IPS-18c (cell line): ENCODE data around the gene SH2D1B.

ENCODE experiments used
- H3K4me3 ChIP-seq: 2 replicates; pipeline ENCODE4 v1.7.0; 2013; ENCODE audit warnings: low read depth, mild to moderate bottlenecking, low read length, moderate library complexity; ENCODE audit not compliant: insufficient read depth
- H3K9me3 ChIP-seq: one replicate; pipeline ENCODE4 v1.6.1; 2013; ENCODE audit warnings: mild to moderate bottlenecking, low read length, moderate library complexity; ENCODE audit not compliant: control insufficient read depth, insufficient read depth

SH2D1B gene

GRCh38 chr1:162386292-162387225 is 25.4 kb downstream of the SH2D1B start:
- Histone ChIP-seq H3K9me3 (peaks cover 2% of the 10 kb centered on the region), H3K4me3 (no peak overlapping the region)

DNA sequence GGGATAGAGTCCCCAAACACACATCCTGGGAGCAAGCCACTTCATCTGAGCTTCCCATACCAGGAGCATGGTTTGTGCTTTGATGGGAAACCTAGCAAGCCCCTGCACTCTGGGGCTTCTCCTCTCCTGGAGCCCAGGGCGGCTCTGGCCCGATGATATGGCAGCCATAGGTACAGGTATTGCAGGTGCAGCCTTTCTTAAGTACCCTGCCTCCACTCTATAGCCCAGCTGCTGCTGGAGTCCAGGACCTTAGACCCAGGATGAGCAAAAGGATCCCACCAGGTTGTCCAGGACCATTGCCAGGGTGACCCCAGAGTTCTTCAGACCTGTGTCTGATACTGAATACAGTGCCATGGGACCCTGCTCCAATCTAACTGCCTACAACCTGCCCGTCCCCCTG is 26.2 kb downstream of the SH2D1B start:
- Histone ChIP-seq H3K4me3 (no peak overlapping the region), H3K9me3 (peaks cover 2% of the 10 kb centered on the region)

DNA sequence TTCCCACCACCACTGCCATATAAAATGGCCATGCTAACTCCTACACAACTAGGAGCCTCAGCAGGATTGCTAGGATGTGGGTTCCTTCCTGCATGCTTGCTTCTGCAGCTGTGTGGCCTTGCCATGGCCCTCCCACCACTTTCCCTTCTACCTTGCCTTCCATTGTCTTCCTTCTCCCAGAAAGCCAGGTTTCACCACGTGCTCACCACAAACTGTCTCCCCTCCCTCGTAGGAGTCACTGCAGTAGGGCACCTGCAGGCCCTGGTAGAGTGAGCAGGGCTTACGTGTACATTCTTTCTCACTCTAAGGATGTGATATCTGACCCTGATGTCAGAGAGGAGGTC is 26.7 kb downstream of the SH2D1B start:
- H3K4me3 ChIP-seq = no peak overlapping the region
- H3K9me3 ChIP-seq = peaks cover 2% of the 10 kb centered on the region

GRCh38 chr1:162384601-162385279 is 27.2 kb downstream of the SH2D1B start:
- H3K4me3 ChIP-seq = no peak overlapping the region
- peaks cover 2% of the 10 kb centered on the region for H3K9me3 ChIP-seq

DNA sequence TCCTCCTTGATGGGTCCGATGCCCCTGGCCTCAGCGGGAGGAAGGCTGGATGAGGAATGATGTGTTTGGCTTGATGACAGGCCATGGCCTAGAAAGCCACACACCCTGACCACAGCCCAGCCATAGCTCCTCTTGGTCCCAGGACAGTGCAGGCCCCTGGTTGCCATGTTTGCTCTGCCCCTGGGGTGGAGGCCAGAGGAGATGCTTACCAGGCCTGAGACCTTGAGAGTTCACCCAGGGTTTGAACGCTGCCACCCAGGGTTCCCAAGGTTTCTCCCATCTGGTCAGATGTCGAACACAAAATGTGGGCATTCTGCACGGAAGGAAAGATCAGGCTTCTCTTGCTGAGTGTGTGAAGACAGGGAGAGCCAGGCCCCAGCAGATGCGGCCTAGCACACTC is 27.8 kb downstream of the SH2D1B start:
- Histone ChIP-seq H3K4me3 (no peak overlapping the region), H3K9me3 (peaks cover 2% of the 10 kb centered on the region)

DNA sequence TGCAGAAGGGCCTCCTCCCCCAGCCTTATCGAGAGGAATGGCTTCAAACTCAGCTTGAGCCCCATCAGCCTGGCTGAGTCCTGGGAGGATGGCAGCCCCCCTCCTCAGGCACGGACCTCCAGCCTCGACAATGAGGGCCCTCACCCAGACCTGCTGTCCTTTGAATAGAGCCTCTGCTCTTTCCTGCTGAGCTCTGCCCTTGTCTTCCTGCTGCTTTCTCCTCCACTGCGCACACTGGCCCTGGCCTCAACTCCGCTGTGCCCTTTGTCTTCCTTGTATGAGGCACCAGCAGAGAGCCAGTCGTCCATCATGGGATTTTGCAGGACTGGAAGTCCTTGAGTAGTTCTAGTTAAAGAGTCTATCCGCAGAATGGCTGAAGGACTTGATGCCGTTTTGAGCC is 28.4 kb downstream of the SH2D1B start:
- peaks cover 2% of the 10 kb centered on the region for H3K9me3 ChIP-seq

GRCh38 chr1:162383091-162383490 is 28.8 kb downstream of the SH2D1B start:
- H3K9me3 ChIP-seq = peaks cover 2% of the 10 kb centered on the region
- H3K4me3 ChIP-seq = no peak overlapping the region

More for the DNA sequence above, 28.4 kb downstream of the SH2D1B start:
- H3K4me3 ChIP-seq = no peak overlapping the region

DNA sequence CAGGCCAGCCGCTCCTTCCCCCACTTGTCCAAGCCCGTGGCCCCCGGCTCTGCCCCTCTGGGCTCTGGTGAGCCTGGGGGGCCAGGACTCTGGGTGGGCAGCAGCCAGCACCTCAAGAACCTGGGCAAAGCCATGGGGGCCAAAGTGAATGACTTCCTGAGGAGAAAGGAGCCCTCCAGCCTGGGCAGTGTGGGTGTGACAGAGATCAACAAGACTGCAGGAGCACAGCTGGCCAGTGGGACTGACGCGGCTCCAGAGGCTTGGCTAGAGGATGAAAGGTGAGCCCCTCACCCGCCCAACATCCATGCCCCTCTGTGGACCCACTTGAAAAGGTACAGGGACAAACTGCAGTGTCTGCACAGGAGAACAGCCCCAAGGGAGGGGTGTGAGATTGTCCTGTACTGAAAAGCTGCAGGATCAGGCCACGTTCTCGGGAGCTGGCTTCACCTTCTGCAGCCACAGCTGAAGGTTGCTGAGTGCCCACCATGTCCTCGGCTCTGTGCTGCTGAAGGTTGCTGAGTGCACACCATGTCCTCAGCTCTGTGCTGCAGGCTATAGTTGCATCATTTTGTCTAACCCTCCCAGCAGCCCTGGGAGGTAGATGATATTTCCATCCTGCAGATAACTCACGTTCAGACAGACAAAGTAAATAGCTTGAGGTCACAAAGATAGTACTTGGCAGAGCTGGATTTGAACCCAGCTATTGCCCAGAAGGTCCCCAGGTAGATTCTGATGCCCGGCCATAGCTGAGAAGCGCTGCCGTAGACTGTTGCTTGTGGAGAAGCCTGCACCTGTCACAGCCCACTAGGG is 29.8 kb downstream of the SH2D1B start:
- H3K9me3 ChIP-seq = peaks cover 2% of the 10 kb centered on the region
- no peak overlapping the region for H3K4me3 ChIP-seq

- Histone ChIP-seq H3K4me3 (no peak within 1 kb of the TSS), H3K9me3 (peaks cover 2% of the 10 kb centered on the region)
These were observed 30.6 kb downstream of the SH2D1B start, which contains the start of gene C1orf226 for GRCh38 chr1:162381383-162381782. C1orf226 (plus strand) TSS chr1:162381728; CDS start chr1:162381902, 174 bp downstream.

- peaks cover 2% of the 10 kb centered on the region for H3K9me3 ChIP-seq
- no peak overlapping the region for H3K4me3 ChIP-seq
These were observed 31.7 kb downstream of the SH2D1B start for GRCh38 chr1:162380061-162380846.

- H3K4me3 ChIP-seq = no peak within 1 kb of the TSS
These were observed 35.2 kb downstream of the SH2D1B start, which contains the start of gene SPATA46 for GRCh38 chr1:162376691-162377090. SPATA46 (minus strand) TSS chr1:162376854; CDS start chr1:162376790, 64 bp downstream.

GRCh38 chr1:162375463-162375862 is 36.5 kb downstream of the SH2D1B start:
- Histone ChIP-seq H3K4me3 (no peak overlapping the region), H3K9me3 (no peaks in the 10 kb centered on the region)

More at GRCh38 chr1:162376691-162377090, 35.2 kb downstream of the SH2D1B start, which contains the start of gene SPATA46:
- H3K9me3 ChIP-seq = no peaks in the 10 kb centered on the region

DNA sequence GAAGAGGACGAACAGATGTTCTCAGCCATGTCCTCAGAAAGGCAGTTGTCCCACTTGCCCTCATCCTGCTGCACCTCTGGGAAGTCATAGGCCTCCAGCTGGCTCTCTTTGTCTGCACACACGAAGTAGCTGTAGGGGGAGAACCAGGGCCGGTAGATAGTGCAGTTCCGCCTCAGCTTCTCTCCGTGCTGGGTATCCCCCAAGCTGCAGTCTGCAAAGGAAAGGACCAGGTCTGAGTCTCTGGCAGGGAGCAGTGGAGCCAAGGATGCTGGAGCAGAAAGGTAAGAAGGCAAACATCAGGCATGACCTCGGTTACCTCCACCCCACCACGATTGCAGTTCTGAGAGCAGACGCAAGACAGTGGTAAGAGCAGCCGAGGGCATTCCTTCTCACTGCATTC is 37.5 kb downstream of the SH2D1B start:
- H3K9me3 ChIP-seq = no peaks in the 10 kb centered on the region
- no peak overlapping the region for H3K4me3 ChIP-seq

GRCh38 chr1:162373541-162374260 is 38.2 kb downstream of the SH2D1B start:
- Histone ChIP-seq H3K9me3 (no peaks in the 10 kb centered on the region), H3K4me3 (no peak overlapping the region)

- Histone ChIP-seq H3K4me3 (no peak overlapping the region), H3K9me3 (no peaks in the 10 kb centered on the region)
These were observed 38.9 kb downstream of the SH2D1B start for GRCh38 chr1:162373072-162373427.
